IPS-18c (cell line): ENCODE data around the gene DCC.

Experiments
- H3K4me3 ChIP-seq: 2 replicates; pipeline ENCODE4 v1.7.0; 2013; ENCODE audit warnings: low read depth, mild to moderate bottlenecking, low read length, moderate library complexity; ENCODE audit not compliant: insufficient read depth
- H3K9me3 ChIP-seq: one replicate; pipeline ENCODE4 v1.6.1; 2013; ENCODE audit warnings: mild to moderate bottlenecking, low read length, moderate library complexity; ENCODE audit not compliant: control insufficient read depth, insufficient read depth

DCC gene

DNA sequence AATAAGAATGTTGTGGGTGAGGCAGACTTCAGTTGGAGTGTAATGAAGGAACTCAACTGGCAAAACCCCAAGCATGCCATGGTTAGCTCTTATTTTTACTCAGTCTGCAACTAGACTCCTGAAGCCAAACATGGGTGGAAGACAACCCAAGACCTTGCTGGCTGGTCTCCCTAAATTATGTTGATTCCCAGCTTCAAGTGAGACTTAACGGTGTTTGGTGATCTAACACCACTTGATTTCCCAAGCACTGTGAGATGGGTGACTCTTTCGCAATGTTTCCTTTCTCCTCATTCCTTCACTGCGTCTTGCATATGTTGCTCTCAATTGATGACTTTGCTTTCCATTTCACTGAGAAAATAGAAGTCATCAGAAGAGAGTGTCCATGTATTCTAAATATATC lies 693.1 kb downstream of the DCC start:
- no peaks in the 10 kb centered on the region for H3K9me3 ChIP-seq
- no peak overlapping the region for H3K4me3 ChIP-seq

- H3K9me3 ChIP-seq = no peaks in the 10 kb centered on the region
These were observed 698.6 kb downstream of the DCC start for GRCh38 chr18:53038608-53039007.

DNA sequence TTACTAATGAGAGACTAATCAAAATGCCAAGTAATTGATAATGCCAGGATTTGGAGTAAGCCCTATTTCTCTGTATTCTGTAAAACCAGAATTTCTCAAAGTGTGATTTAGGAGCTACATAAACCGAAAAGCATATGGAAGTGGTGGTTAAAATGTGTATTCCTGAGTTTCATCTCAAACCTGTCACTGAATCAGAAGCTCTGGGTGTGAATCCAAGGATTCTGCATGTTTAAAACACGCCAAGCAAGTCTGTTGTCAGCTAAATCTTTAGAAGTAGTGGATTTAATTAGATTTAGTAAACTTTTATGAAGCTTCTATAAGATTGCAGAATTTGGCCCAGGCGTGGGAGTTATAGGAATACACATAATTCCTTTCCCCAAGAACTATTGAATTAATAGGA lies 700.3 kb downstream of the DCC start:
- Histone ChIP-seq H3K4me3 (no peak overlapping the region), H3K9me3 (no peaks in the 10 kb centered on the region)

More at GRCh38 chr18:53038608-53039007, 698.6 kb downstream of the DCC start:
- H3K4me3 ChIP-seq = no peak overlapping the region

- Histone ChIP-seq H3K9me3 (peaks cover 2% of the 10 kb centered on the region), H3K4me3 (no peak overlapping the region)
These were observed 716.1 kb downstream of the DCC start for GRCh38 chr18:53056064-53056463.

DNA sequence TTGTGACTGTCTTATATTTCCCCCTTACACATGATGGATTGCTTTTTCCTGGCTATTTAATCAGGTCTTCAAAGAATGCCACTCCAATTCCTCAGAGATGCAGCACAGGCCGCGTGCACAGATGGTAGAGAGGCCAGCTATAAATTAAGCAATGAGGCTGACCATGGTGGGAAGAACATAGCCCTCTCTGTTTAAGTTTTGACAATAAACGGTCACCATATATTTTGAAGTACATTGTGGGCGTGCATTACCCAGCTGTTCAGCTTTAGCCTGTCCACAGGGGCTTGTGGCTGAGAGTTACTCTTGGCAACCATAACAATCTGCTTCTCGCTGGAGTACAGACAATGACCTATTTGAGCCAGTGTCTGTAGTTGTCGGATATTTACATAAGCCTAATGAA lies 730.8 kb downstream of the DCC start:
- no peak overlapping the region for H3K4me3 ChIP-seq

DNA sequence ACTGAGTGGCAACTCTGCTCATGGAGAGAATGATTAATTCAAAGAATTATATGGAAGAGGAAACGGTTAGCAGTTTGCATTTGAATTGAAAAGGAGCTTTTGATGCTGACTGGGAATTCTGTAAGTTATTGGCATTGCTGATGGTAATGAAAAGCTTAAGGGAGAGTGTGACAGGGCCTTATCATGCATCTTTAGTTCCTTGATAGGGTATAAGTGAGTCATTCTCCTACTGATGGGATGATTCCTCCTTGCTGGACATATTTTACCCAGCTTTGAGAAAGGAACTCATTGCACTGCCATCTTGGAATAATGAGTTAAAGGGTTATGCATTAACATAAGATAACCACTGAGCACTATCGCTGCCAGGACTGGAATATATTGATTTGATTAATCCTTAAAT lies 740.7 kb downstream of the DCC start:
- H3K4me3 ChIP-seq = no peak overlapping the region
- no peaks in the 10 kb centered on the region for H3K9me3 ChIP-seq

More for the DNA sequence above, 730.8 kb downstream of the DCC start:
- H3K9me3 ChIP-seq = no peaks in the 10 kb centered on the region

- Histone ChIP-seq H3K9me3 (no peaks in the 10 kb centered on the region), H3K4me3 (no peak overlapping the region)
These were observed 753.6 kb downstream of the DCC start for GRCh38 chr18:53093636-53094035.

DNA sequence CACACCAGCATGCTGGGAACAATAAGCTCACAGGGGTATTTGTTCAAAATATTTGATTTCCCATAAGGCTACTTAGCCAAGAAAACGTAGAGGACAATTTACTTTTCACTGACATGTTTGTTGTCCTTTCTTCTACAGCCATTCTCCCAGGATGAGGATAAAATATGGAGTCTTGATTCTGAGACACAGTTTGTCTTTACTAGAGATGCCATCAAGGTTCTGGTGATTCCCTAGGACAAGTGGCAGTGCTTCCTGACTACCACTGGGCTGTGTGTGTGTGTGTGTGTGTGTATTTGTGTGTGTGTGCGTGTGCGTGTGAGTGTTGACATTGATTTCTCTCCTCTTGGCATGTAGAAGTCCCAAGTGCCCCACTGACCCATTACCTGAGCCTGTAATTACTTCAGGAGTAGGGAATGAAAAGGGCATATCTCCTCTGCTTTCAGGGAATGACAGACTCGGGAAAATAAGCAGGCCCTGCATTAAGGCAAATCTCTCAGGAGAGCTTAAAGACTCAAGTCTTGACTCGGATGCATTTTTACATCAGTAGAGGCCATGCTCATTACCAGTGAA lies 761.6 kb downstream of the DCC start:
- Histone ChIP-seq H3K4me3 (no peak overlapping the region), H3K9me3 (no peaks in the 10 kb centered on the region)

DNA sequence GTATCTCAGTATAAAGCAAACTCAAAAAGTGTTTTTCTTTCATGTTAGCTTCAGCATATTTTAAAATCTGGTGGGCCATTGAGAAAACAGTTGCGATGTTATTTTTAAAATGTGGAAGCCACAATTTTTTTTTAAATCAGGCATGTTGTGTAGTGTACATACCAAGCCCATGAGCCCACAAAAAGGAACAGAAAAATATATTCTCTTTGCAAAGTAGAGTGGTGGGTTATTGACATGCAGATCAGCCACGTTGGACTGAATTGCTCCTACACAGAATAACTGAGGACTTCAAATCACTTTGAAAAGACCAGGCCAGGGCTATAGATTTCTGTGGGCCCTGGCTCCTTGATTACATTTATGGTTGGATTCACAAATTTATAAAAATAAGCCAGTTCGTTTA lies 774.4 kb downstream of the DCC start:
- no peak overlapping the region for H3K4me3 ChIP-seq
- no peaks in the 10 kb centered on the region for H3K9me3 ChIP-seq

GRCh38 chr18:53115876-53116585 lies 776.0 kb downstream of the DCC start:
- Histone ChIP-seq H3K9me3 (no peaks in the 10 kb centered on the region), H3K4me3 (no peak overlapping the region)

DNA sequence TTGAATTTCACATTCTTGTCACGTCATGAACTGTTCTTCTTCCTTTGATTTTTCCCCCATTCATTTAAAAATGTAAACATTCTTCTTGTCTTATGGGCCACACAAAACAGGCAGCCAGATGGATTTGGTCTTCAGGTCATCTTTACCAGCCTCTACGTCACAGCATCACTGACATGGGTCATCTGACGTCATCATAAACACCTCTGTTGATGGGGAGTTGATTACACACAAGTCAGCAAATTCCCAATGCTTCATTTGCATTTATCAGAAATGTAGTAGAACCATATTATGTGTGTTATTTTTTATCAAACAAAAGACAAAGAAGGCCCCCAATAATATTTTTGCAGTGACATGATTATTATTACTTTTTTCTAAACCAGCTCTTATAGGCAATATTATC lies 777.9 kb downstream of the DCC start:
- no peaks in the 10 kb centered on the region for H3K9me3 ChIP-seq
- no peak overlapping the region for H3K4me3 ChIP-seq

GRCh38 chr18:53126210-53126609 lies 786.2 kb downstream of the DCC start:
- Histone ChIP-seq H3K9me3 (peaks cover 2% of the 10 kb centered on the region), H3K4me3 (no peak overlapping the region)

DNA sequence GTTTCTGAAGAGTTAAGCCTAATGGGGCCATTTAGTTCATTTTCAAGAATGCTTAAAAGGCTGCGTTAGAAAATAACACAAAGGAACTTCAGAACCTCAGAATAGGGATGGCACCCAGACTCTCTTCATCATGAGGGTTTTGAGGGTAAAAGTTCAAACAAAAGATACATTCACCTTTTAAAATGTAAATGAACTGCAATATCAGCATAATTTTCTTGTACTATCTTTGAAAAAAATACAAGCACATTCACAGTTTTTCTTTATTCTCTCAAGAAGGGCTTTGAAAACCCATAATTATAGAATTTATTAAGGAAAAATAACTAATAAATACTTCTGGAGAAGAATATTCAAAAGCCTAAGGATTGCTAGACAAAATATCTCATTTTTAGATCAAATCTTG lies 791.0 kb downstream of the DCC start:
- Histone ChIP-seq H3K4me3 (no peak overlapping the region), H3K9me3 (no peaks in the 10 kb centered on the region)

GRCh38 chr18:53134711-53135110 lies 794.7 kb downstream of the DCC start:
- H3K4me3 ChIP-seq = no peak overlapping the region
- peaks cover 5% of the 10 kb centered on the region for H3K9me3 ChIP-seq

DNA sequence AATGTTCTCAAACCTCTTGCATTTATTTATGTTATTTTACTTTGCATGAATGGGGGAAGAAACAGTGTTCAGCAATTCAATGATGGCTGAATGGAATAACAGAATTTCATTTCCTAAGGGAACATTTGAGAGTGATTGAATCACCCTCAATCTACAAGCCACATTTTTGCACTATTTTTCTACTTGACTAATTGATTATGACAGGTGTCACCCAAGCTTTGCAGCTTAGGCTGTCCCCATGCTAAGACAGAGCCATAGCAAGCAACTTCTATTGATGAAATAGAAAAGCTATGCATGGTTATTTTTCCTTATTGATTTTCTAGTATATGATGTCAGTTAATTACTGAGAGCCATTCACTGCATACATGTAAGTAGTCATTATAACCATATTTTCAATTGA lies 795.7 kb downstream of the DCC start:
- no peak overlapping the region for H3K4me3 ChIP-seq

DNA sequence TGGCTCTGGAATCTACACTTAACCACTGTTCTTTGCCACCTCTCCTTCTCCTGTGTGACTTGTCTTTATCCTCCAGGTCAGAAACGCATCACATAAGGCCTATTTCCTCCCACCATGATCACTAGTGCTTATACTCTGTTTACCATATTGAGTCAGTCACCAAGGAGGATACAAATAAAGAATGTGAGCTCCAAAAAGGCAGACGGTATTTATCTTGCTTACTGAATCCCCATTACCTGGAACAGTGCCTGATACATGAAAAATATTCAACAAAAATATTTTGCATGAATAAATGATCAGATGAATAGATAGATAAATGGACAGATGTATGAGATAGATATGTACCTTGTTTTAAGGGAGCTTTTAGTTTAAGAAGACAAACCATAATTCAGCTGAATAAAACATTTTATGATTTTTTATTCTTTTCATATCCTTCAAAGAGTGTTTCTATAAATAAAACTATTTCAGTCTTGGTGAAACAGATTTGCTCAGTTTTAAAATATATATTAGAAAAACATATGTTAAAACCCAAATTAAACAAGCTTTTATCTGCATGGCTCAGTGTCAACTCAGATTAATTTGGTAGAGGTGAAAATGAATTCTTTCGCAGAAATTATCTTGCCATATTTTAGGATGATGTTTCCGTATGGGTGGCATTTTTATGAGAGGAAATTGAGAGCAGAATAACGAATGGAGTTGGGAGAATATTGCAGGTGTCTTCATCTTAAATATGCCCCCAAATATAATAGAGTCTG lies 799.9 kb downstream of the DCC start:
- H3K4me3 ChIP-seq = no peak overlapping the region
- H3K9me3 ChIP-seq = peaks cover 5% of the 10 kb centered on the region

More for the DNA sequence above, 795.7 kb downstream of the DCC start:
- peaks cover 5% of the 10 kb centered on the region for H3K9me3 ChIP-seq

- H3K4me3 ChIP-seq = no peak overlapping the region
These were observed 802.0 kb downstream of the DCC start for GRCh38 chr18:53142005-53142404.

GRCh38 chr18:53147472-53147871 lies 807.5 kb downstream of the DCC start:
- H3K9me3 ChIP-seq = no peaks in the 10 kb centered on the region
- H3K4me3 ChIP-seq = no peak overlapping the region

More at GRCh38 chr18:53142005-53142404, 802.0 kb downstream of the DCC start:
- H3K9me3 ChIP-seq = peaks cover 4% of the 10 kb centered on the region
